IPS-18a (cell line): ENCODE results near the gene GK.

Experiments used
- H3K27ac ChIP-seq: one replicate; pipeline ENCODE4 v1.5.1; 2013; ENCODE audit warnings: low read length
- H3K27me3 ChIP-seq: one replicate; pipeline ENCODE4 v1.6.1; 2013; ENCODE audit warnings: mild to moderate bottlenecking, low read length; ENCODE audit not compliant: control insufficient read depth, insufficient read depth
- H3K36me3 ChIP-seq: one replicate; pipeline ENCODE4 v1.6.1; 2013; ENCODE audit warnings: low read depth, low read length; ENCODE audit not compliant: control insufficient read depth
- H3K4me1 ChIP-seq: one replicate; pipeline ENCODE4 v1.6.1; 2013; ENCODE audit warnings: low read depth, low read length; ENCODE audit not compliant: control insufficient read depth
- H3K4me3 ChIP-seq: one replicate; pipeline ENCODE4 v1.5.1; 2013; ENCODE audit warnings: low read length
- H3K9ac ChIP-seq: one replicate; pipeline ENCODE4 v1.6.1; 2013; ENCODE audit warnings: mild to moderate bottlenecking, low read length, moderate library complexity
- H3K9me3 ChIP-seq: one replicate; pipeline ENCODE4 v1.6.1; 2013; ENCODE audit warnings: low read depth, low read length; ENCODE audit not compliant: control insufficient read depth

The GK gene

GRCh38 chrX:30779453-30780030 lies 126.3 kb downstream of the GK start:
- Histone ChIP-seq H3K27ac (no peak overlapping the region), H3K9ac (no peak overlapping the region), H3K27me3 (no peaks in the 10 kb centered on the region), H3K4me1 (no peaks in the 10 kb centered on the region), H3K9me3 (peaks cover 11% of the 10 kb centered on the region), H3K4me3 (no peak overlapping the region), H3K36me3 (no peaks in the 10 kb centered on the region)
